Pulmonary artery endothelial cell (primary cell): ENCODE results near the gene PAK1. TPM values are rescaled to one million over a fixed set of nuclear protein-coding genes. Genes with fewer than 3 reads are reported as not detected.

ENCODE experiments used
- DNase-seq: peaks from one replicate; pipeline ENCODE4 v3.0.0-alpha.2; 2011; ENCODE audit warnings: low read depth, low spot score
- total RNA-seq: library from RNA; depleted of rRNA; stranded (reverse); fragments of >200 nt; gene quantifications from 2 replicates; pipeline ENCODE4 v1.2.3, GENCODE V29; 2014

The PAK1 gene
- total RNA-seq, 1 donor from 2014 or later, result 1.3 TPM

GRCh38 chr11:77474684-77475060, 778 bp upstream of the PAK1 start:
- DNase-seq, result no peak

GRCh38 chr11:77472991-77473800, 698 bp downstream of the PAK1 start:
- DNase-seq, result no peak

- DNase-seq, result no peak
Observed at GRCh38 chr11:77471558-77472193, 2.2 kb downstream of the PAK1 start.

GRCh38 chr11:77470971-77471370, 2.9 kb downstream of the PAK1 start:
- no peak for DNase-seq

- no peak for DNase-seq
Observed at GRCh38 chr11:77470504-77470903, 3.4 kb downstream of the PAK1 start.

GRCh38 chr11:77468527-77468926, 5.4 kb downstream of the PAK1 start:
- no peak for DNase-seq

- no peak for DNase-seq
Observed at GRCh38 chr11:77467993-77468392, 5.9 kb downstream of the PAK1 start.

GRCh38 chr11:77467233-77467632, 6.7 kb downstream of the PAK1 start:
- no peak for DNase-seq

- no peak for DNase-seq
Observed at GRCh38 chr11:77457340-77457739, 16.6 kb downstream of the PAK1 start.

- DNase-seq, result no peak
Observed at GRCh38 chr11:77455740-77456139, 18.2 kb downstream of the PAK1 start.

GRCh38 chr11:77454867-77455655, 18.8 kb downstream of the PAK1 start:
- DNase-seq, result no peak

GRCh38 chr11:77450227-77450626, 23.7 kb downstream of the PAK1 start:
- DNase-seq, result no peak

- DNase-seq, result no peak
Observed at GRCh38 chr11:77449784-77450183, 24.1 kb downstream of the PAK1 start.

GRCh38 chr11:77449060-77449521, 24.8 kb downstream of the PAK1 start:
- DNase-seq, result no peak

- no peak for DNase-seq
Observed at GRCh38 chr11:77448269-77448668, 25.6 kb downstream of the PAK1 start.

GRCh38 chr11:77446911-77447629, 26.8 kb downstream of the PAK1 start:
- DNase-seq, result no peak

GRCh38 chr11:77444261-77444660, 29.6 kb downstream of the PAK1 start:
- no peak for DNase-seq

GRCh38 chr11:77442394-77443053, 31.4 kb downstream of the PAK1 start:
- no peak for DNase-seq

GRCh38 chr11:77441426-77441825, 32.5 kb downstream of the PAK1 start:
- no peak for DNase-seq

GRCh38 chr11:77440678-77441077, 33.2 kb downstream of the PAK1 start:
- no peak for DNase-seq

GRCh38 chr11:77438487-77438886, 35.4 kb downstream of the PAK1 start:
- no peak for DNase-seq
